Measurements from ENCODE around the gene DDX20. TPM values are rescaled to one million over a fixed set of nuclear protein-coding genes. Genes with fewer than 3 reads are reported as not detected.

DDX20 gene
- total and polyA plus RNA-seq, 2 of the 8 experiments (the other 6 are each of a cell fraction or from before 2014, with no cell fraction given), result 7.5 to 24.7 TPM

DNA sequence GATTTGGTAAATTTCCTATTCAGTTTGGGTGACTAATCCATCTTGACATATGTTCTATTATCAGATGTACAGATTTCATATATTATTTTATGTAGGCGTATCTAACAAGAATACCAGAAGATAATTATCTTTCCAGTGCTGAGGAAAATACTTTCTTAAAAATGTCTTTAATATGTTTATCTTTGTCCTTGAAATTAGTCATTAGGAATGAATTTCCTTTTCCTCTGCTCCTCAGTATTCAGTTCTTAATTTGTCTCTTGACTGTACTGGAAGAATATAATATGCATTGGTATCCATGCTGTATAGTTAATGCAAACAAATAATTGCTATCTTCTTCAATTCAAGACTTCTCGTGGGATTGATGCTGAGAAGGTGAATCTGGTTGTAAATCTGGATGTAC, 6.6 kb downstream of the DDX20 start:
- WGBS, 2 experiments (ENCODE audit: extremely low coverage in 1 of 2, insufficient coverage in 1 of 2, insufficient read length in 1 of 2, insufficient replicate concordance in 2 of 2, low coverage in 1 of 2, low lambda C conversion rate in 2 of 2, missing lambda C conversion rate in 1 of 2), result 89% methylated on average over 2 of the region's 2 CpGs; no CpG with 5 or more reads in 1 of the 2 experiments

More for the DNA sequence above, 6.6 kb downstream of the DDX20 start:
- Histone ChIP-seq H2BK12ac (ENCODE audit: low read depth, low read length) (no peak overlapping the region), H4K8ac (ENCODE audit: extremely low read depth, insufficient read depth, low read length) (no peak overlapping the region), H2BK20ac (ENCODE audit: low read length) (no peak overlapping the region), H3K27ac (ENCODE audit: low read depth, low read length) (no peak overlapping the region), H2AFZ (ENCODE audit: low read length) (no peak overlapping the region), H2BK15ac (ENCODE audit: low read length) (no peak overlapping the region), H2AK5ac (ENCODE audit: low read depth, low read length) (no peak overlapping the region), H3K27me3 (replicated peaks in 1 of 4; ENCODE audit: control insufficient read depth in 3 of 4, extremely low read depth in 1 of 4, insufficient read depth in 3 of 4, low read length in 3 of 4) (no peaks in the 10 kb centered on the region), H3K79me1 (ENCODE audit: low read depth, low read length) (no peaks in the 10 kb centered on the region; the same call in 1 of the 2 replicates), H3K18ac (ENCODE audit: extremely low read depth, low read length) (no peak overlapping the region), H3K23ac (ENCODE audit: insufficient read length) (no peak overlapping the region), H3K9ac (replicated peaks in 1 of 4; ENCODE audit: extremely low read depth in 1 of 4, low read depth in 3 of 4, low read length in 3 of 4) (no peak overlapping the region), H3K4me2 (ENCODE audit: insufficient read depth in 1 of 2, low read depth in 2 of 2, low read length in 2 of 2) (no peak overlapping the region), H4K5ac (ENCODE audit: insufficient read length, low read depth, low read length) (no peak overlapping the region), H3K4me1 (replicated peaks in 1 of 4; ENCODE audit: control insufficient read depth in 3 of 4, insufficient read depth in 4 of 4, low read length in 3 of 4) (no peaks in the 10 kb centered on the region), H3K23me2 (ENCODE audit: low read depth, low read length) (no peaks in the 10 kb centered on the region; the same call in 1 of the 2 replicates), H3K9me3 (ENCODE audit: insufficient read depth in 2 of 2, low read depth in 1 of 2, low read length in 1 of 2) (no peaks in the 10 kb centered on the region), H3K4me3 (ENCODE audit: extremely low read depth in 1 of 4, insufficient read depth in 2 of 4, low read depth in 3 of 4, low read length in 4 of 4) (no peak overlapping the region), H2BK120ac (replicated peaks; ENCODE audit: low read depth, low read length) (no peak overlapping the region), H3K56ac (replicated peaks; ENCODE audit: insufficient read length, low read depth, low read length) (no peak overlapping the region), H3K14ac (ENCODE audit: insufficient read length) (no peak overlapping the region), H3K36me3 (ENCODE audit: control insufficient read depth in 2 of 4, insufficient read depth in 4 of 4, low read length in 3 of 4) (peaks cover 10 to 84% (median 46%) of the 10 kb centered on the region in 4 experiments), H3K4ac (replicated peaks; ENCODE audit: insufficient read length, low read depth, low read length) (no peak overlapping the region), H4K91ac (replicated peaks; ENCODE audit: insufficient read length, low read length) (no peak overlapping the region), H4K20me1 (replicated peaks in 1 of 2; ENCODE audit: control insufficient read depth in 1 of 2, insufficient read depth in 2 of 2, low read length in 2 of 2) (no peaks in the 10 kb centered on the region), H3K79me2 (ENCODE audit: control insufficient read depth in 1 of 2, insufficient read depth in 2 of 2, low read length in 2 of 2) (peaks cover 0 to 17% of the 10 kb centered on the region in 2 experiments; a peak in 2 of 4 replicates), H2BK5ac (ENCODE audit: low read depth, low read length) (no peak overlapping the region)
- ChIA-PET CTCF (ENCODE audit: partially characterized antibody) (interaction anchor here (0.6 to 40.4 kb wide), 3 partner anchors 33 to 240 kb away, joined by 3 to 1070 read pairs (median 3); partner anchors contain the start of gene INKA2), POLR2A (ENCODE audit: partially characterized antibody) (interaction anchor here (0.7 to 1.3 kb wide), 4 partner anchors 13 to 285 kb away, joined by 3 to 4 read pairs (median 3); no protein-coding TSS in a partner anchor)
- FAIRE-seq (no peak), DNase-seq (ENCODE audit: low read depth in 1 of 2, low spot score in 2 of 2) (no peak)
- no peak for TF ChIP-seq CREB1 (IDR thresholded peaks at IDR 0.05)
- TF ChIP-seq MAFK (IDR thresholded peaks at IDR 0.05; ENCODE audit: low read depth, low read length), result no peak
- no peak for TF ChIP-seq CTBP2 (IDR thresholded peaks at IDR 0.05; ENCODE audit: borderline replicate concordance, insufficient read depth, insufficient read length, low read length)
- TF ChIP-seq, protein P1, sequence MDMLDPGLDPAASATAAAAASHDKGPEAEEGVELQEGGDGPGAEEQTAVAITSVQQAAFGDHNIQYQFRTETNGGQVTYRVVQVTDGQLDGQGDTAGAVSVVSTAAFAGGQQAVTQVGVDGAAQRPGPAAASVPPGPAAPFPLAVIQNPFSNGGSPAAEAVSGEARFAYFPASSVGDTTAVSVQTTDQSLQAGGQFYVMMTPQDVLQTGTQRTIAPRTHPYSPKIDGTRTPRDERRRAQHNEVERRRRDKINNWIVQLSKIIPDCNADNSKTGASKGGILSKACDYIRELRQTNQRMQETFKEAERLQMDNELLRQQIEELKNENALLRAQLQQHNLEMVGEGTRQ (IDR thresholded peaks at IDR 0.05; ENCODE audit: low read length), result no peak
- no peak for TF ChIP-seq SP2 (IDR thresholded peaks at IDR 0.05; ENCODE audit: low read length)
- no peak for TF ChIP-seq NANOG (IDR thresholded peaks at IDR 0.05; ENCODE audit: insufficient read depth, low read depth, low read length, poor library complexity, severe bottlenecking)
- TF ChIP-seq KDM1A (IDR thresholded peaks at IDR 0.05; ENCODE audit: borderline replicate concordance, low read length), result no peak
- TF ChIP-seq TAF7 (optimal IDR thresholded peaks at IDR 0.05; ENCODE audit: borderline replicate concordance, low read depth, low read length), result no peak
- TF ChIP-seq TBP (IDR thresholded peaks at IDR 0.05; ENCODE audit: low read depth, low read length), result no peak
- TF ChIP-seq SIN3A (conservative IDR thresholded peaks at IDR 0.05 in 1 of 2, IDR thresholded peaks at IDR 0.05 in 1 of 2; ENCODE audit: low read depth in 1 of 2, low read length in 2 of 2), result no peak
- TF ChIP-seq TCF12 (IDR thresholded peaks at IDR 0.05; ENCODE audit: low read depth, low read length), result no peak
- TF ChIP-seq SAP30 (IDR thresholded peaks at IDR 0.05; ENCODE audit: insufficient read depth, insufficient replicate concordance, low read length), result no peak
- TF ChIP-seq JUN (IDR thresholded peaks at IDR 0.05; ENCODE audit: low read depth, low read length), result no peak
